SW 1271 (cell line): ENCODE data around the gene DAB2IP.
"Not testable (repeated sequence)": the region's sequence is repeated elsewhere in the genome, so short reads cannot be mapped to it uniquely, and the experiment has no call there.

Source experiments
- DNase-seq, 2 experiments: peaks; one replicate each; lab custom pipeline; 2025; lab: John Stamatoyannopoulos, UW

Gene DAB2IP

GRCh38 chr9:121727295-121728020 lies 76.0 kb downstream of the DAB2IP start:
- DNase-seq = no peak

DNA sequence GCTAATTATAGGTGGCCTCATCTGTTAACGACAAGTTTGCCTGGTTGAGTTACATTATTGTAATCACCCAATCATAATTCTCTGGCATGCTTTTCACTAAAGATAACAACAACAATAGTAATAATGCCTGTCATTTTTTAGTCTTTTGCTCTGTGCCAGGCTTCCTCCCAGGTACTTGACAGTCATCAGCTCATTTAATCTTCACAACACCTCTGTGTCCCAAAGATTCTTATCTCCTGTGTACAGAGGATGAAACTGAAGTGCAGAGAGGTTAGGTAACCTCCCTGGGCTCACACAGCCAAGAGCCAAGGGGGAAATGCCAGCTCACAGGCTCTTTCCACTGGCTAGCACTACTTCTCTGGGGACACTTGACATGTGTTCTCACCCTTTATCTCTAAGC lies 77.5 kb downstream of the DAB2IP start:
- DNase-seq = no peak

- no peak for DNase-seq
Measured at GRCh38 chr9:121729769-121730562, 78.5 kb downstream of the DAB2IP start.

GRCh38 chr9:121731090-121731489 lies 79.7 kb downstream of the DAB2IP start:
- DNase-seq = no peak

- DNase-seq = no peak
Measured at GRCh38 chr9:121731919-121732318, 80.5 kb downstream of the DAB2IP start.

- no peak for DNase-seq
Measured at GRCh38 chr9:121732389-121732788, 81.0 kb downstream of the DAB2IP start.

- no peak for DNase-seq
Measured at GRCh38 chr9:121732886-121733285, 81.5 kb downstream of the DAB2IP start.

- no peak for DNase-seq
Measured at GRCh38 chr9:121734465-121734864, 83.0 kb downstream of the DAB2IP start.

GRCh38 chr9:121735065-121735792 lies 83.8 kb downstream of the DAB2IP start:
- DNase-seq = no peak

DNA sequence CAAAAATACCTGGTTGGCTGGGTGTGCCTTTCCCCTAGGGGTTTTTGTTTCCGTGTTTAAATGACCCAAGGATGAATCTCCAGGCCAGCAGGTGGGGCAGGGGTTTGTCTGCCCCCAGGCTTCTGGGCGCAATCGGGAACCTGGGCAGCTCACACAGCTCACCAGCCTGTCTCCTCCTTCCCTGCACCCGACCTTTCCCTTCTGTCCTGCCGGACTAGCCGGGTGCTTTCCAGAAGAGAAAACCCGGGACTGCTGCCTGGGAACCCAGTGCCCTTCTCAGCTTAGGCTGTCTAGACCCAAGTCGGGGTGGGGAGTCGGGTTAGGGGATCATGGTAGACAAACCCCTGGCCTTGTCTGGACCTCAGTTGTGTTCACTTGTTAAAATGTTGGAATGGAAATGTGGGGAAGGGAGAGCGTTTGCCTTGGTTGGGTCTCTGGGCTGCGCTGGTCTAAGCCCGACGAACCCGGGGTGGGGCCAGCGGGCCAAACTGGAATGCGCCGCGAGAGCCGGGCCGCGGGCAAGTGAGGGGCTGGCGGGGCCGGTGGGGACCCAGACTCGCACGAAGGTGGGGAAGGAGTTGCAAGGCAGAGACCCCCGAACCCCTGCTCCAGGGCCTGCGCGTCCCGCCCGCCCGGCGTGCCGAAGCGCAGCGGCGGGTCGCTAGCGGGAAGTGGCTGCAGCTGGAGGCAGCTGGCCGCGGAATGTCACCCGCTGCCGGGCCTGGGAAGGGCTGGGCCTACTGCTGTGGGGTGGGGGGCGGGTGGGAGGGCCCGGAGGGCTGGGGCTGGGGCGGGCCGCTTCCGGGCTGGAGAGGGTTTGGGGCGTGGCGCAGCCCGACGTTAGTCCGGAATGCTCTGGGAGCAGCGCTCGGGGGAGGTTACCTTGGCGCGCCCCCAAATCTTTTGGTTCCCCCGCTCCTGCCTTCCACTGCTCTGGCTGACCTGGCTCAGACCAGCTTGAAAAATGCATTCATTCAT lies 84.6 kb downstream of the DAB2IP start:
- no peak for DNase-seq

DNA sequence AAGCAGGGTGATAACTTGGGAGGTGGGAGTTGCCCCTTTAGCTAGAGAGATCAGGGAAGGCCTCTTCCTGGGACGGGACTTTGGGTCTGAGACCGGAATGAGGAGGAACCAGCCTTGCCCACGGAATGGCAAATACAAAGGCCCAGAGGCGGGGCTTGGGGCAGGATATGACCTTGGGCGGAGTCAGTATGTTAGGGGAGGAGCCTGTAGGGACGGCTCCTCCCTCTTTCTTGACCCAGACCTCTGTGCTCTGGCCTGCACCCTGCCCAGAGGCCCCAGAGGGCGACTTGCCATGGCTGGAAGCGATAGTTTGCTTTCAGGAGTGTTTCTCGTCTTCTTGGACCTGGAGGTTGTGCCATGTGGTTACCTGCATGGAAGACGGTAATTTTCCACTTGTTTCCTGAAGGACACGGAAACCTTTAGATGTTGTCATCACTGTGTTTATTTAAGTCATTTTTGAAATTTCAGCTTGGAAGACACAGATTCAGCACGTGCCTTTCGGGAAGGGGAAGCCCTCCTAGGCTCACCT lies 85.6 kb downstream of the DAB2IP start:
- no peak for DNase-seq

DNA sequence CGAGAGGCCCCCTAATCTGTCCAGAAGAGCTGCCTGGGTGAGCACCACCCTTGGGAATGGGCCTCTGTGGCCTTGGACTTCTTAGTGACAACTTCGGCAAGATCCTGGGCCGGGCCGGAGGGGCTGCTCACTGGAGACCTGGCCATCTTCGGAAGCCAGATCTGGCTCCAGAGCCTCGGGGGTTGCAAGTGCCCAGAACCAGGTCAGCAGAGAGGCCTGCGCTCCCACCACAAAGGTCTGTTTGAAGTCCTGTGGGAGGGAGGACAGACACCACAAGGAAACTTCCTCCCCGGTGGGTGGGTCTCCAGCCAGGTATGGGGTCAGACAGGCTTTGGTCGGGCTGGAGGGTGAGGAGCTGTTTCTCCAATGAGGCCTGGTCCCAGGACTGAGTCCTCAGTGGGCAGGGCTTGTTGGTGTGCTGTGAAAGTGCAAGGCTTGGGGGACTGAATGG lies 86.1 kb downstream of the DAB2IP start:
- no peak for DNase-seq

DNA sequence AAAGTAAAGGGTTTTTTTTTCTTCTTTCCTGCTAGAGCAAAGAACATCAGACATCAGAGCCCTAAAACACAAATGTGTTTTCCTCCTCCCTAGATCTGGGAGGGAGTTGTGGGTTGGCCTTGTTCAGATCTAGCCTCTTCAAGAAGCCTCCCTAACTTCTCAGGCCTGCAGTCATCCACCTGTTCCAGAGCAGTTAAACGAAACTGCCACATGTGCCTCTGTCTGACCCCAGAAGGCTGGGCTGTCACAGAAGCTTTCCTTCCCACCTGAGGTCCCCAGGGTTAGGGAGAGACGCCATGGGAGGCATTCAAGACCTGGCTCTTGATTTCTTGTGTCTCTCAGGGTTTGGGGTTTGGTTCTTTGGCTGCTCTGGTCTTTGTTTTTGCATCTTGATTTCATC lies 87.0 kb downstream of the DAB2IP start:
- no peak for DNase-seq

GRCh38 chr9:121738968-121739367 lies 87.5 kb downstream of the DAB2IP start:
- no peak for DNase-seq

DNA sequence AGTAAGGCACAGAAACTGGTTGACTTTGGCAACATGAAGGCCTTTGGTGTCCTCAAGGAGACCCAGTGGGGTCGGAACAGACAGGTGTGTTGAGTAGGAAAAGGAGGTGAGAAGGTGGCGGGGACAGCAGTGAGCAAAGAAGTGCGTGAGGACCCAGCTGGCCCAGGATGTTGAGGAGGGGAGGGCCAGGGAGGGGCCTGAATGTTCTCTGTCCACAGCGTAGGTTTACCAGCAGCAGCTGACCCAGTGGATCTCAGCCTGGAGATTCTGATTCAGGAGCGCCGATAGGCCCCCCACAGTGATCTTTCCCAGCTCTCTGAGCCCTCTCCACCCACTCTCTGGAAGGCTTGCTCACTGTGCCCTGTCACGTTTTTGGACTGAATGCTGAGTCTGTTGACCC lies 88.5 kb downstream of the DAB2IP start:
- no peak for DNase-seq

DNA sequence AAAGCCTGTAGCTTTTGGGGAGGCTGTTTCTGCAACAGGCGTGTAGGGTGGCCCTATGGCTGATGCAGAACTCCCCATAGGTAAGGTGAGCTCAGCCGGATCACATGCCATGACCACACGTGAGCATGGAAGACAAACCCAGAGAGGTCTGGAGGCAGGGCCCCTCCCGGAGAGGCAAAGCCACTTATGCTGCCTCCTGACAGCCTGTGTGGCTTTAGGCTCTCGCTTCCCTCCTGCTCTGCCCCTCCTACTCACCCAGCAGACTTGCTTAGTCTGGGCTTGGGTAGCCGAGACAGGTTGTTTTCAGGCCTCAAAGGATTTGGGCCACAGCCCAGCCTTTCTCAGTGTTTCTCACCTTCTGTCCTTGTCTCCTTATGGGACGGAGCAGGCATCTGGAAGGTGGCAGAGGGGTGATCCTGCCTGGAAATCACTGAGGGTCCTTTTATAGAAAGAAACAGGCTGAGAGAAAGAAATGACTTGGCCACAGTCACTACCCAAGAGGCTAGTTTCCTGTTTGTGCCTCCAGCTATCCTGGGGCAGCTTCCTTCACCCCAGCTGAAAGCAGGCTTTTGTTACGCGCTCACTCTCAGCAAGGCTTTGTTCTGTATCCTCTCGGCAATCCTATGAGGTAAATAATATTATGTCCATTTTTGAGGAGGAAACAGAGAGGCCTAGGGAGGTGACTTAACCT lies 89.9 kb downstream of the DAB2IP start:
- DNase-seq = no peak

GRCh38 chr9:121741919-121742283 lies 90.5 kb downstream of the DAB2IP start:
- not testable (repeated sequence) for DNase-seq

- DNase-seq = no peak
Measured at GRCh38 chr9:121742923-121743322, 91.5 kb downstream of the DAB2IP start.

- DNase-seq = peak in 1 of 2 experiments; percentile 22
Measured at GRCh38 chr9:121743441-121744001, 92.1 kb downstream of the DAB2IP start.

DNA sequence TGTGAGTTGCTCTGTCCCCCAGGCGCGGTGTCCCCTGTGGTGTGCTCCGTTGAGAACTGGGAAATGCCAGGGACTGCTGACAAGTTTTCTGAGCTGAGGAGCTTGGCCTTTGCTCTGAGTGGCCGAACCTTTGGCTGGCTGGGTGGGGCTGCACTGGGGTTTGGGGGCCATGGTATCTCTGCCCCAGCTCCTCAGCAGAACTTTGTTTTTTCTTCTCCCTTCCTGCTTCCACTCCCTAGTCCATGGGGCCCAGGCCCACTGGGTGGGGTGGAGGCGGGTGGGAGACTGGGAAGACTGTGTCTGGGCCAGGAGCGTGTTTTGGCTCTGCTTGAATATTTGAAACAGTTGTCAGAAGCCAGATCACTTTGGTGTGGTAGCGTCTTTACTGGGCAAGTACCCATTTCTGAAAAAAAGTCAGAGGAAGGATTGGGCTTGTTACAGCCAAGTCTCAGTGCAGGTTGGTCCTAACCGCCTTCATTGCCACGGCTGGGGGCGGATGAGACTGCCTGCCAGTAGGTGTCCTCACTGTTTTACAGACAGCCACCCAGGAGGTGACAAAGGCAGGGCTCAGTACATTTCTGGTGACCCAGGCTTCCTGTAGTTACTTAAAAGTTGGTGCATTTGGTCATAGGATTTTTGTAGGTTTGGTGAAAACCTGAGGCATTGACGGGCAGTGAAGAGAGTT lies 92.7 kb downstream of the DAB2IP start:
- DNase-seq = no peak
